ENCODE results near the gene CHN1.
A peak's percentile ranks its signal among the peaks of the same experiment; 100 is the strongest.

The CHN1 gene

GRCh38 chr2:174859563-174860169 is 145.5 kb downstream of the CHN1 start:
- no peak for DNase-seq

- DNase-seq: no peak
These were observed 146.4 kb downstream of the CHN1 start for GRCh38 chr2:174858745-174859144.

GRCh38 chr2:174856447-174856846 is 148.7 kb downstream of the CHN1 start:
- DNase-seq: no peak

- DNase-seq: no peak
These were observed 157.9 kb downstream of the CHN1 start for GRCh38 chr2:174846941-174847938.

GRCh38 chr2:174846218-174846617 is 159.0 kb downstream of the CHN1 start:
- no peak for DNase-seq

- DNase-seq: no peak
These were observed 160.9 kb downstream of the CHN1 start for GRCh38 chr2:174844295-174844708.

- no peak for DNase-seq
These were observed 162.7 kb downstream of the CHN1 start for GRCh38 chr2:174842496-174842895.

- no peak for DNase-seq
These were observed 163.2 kb downstream of the CHN1 start for GRCh38 chr2:174841936-174842335.

GRCh38 chr2:174841350-174841749 is 163.8 kb downstream of the CHN1 start:
- DNase-seq: no peak

GRCh38 chr2:174840436-174840835 is 164.7 kb downstream of the CHN1 start:
- DNase-seq: no peak

- no peak for DNase-seq
These were observed 165.5 kb downstream of the CHN1 start for GRCh38 chr2:174839662-174840061.

GRCh38 chr2:174836995-174837390 is 168.2 kb downstream of the CHN1 start:
- no peak for DNase-seq

GRCh38 chr2:174836377-174836994 is 168.7 kb downstream of the CHN1 start:
- DNase-seq: no peak

- peak; percentile 19 for DNase-seq
These were observed 169.4 kb downstream of the CHN1 start for GRCh38 chr2:174835797-174836255.

GRCh38 chr2:174833737-174834136 is 171.4 kb downstream of the CHN1 start:
- no peak for DNase-seq

GRCh38 chr2:174830561-174830960 is 174.6 kb downstream of the CHN1 start:
- no peak for DNase-seq

- no peak for DNase-seq
These were observed 175.6 kb downstream of the CHN1 start for GRCh38 chr2:174829550-174829949.

- no peak for DNase-seq
These were observed 177.5 kb downstream of the CHN1 start for GRCh38 chr2:174827371-174828369.

GRCh38 chr2:174826051-174826450 is 179.1 kb downstream of the CHN1 start:
- no peak for DNase-seq

- no peak for DNase-seq
These were observed 181.1 kb downstream of the CHN1 start for GRCh38 chr2:174824068-174824467.

- DNase-seq: no peak
These were observed 183.6 kb downstream of the CHN1 start for GRCh38 chr2:174821628-174822027.

- DNase-seq: no peak
These were observed 184.8 kb downstream of the CHN1 start for GRCh38 chr2:174820361-174820760.

Measured in stimulated activated CD4-positive, alpha-beta T cell treated with anti-CD3 and anti-CD28 coated beads, Interleukin-4, amount 100 ng/mL, for 1 hour (primary cell).